SH-SY5Y (cell line): ENCODE results near the gene LMO2.

Experiments used
- GATA2 ChIP-seq: IDR thresholded peaks from 2 replicates; pipeline ENCODE4 v1.6.1; 2011; ENCODE audit warnings: mild to moderate bottlenecking, low read depth, low read length
- GATA3 ChIP-seq: IDR thresholded peaks from 2 replicates; pipeline ENCODE4 v1.6.1; 2011; ENCODE audit warnings: low read depth, mild to moderate bottlenecking, low read length, moderate library complexity

- TF ChIP-seq GATA3, result no peak
- no peak; the same call in 1 of the 2 replicates for TF ChIP-seq GATA2
Measured at GRCh38 chr11:33842236-33842915, 49.5 kb downstream of the LMO2 start.
